ENCODE measurements around the gene VPS41.

- TF ChIP-seq CTCF (conservative IDR thresholded peaks at IDR 0.05 in 1 of 2, IDR thresholded peaks at IDR 0.05 in 1 of 2; ENCODE audit: extremely low read depth in 1 of 2, insufficient read depth in 1 of 2, low read depth in 1 of 2, low read length in 2 of 2) (no peak), EZH2 (IDR thresholded peaks at IDR 0.05; ENCODE audit: borderline replicate concordance, low read length) (no peak)
Observed at GRCh38 chr7:38777609-38778008, 131.4 kb downstream of the VPS41 start.

All from mammary epithelial cell (primary cell).